HG02642 (cell line): Measurements from ENCODE around the gene ADARB2.

Experiments used
- ATAC-seq: cut with Tn5 transposase; IDR thresholded peaks from one replicate; pipeline ENCODE4 v1.9.1; 2021; ENCODE audit warnings: mild to moderate bottlenecking; ENCODE audit not compliant: unreplicated experiment, poor library complexity

The ADARB2 gene

GRCh38 chr10:1736144-1736971, 967 bp downstream of the ADARB2 start:
- peak; percentile 1 for ATAC-seq

DNA sequence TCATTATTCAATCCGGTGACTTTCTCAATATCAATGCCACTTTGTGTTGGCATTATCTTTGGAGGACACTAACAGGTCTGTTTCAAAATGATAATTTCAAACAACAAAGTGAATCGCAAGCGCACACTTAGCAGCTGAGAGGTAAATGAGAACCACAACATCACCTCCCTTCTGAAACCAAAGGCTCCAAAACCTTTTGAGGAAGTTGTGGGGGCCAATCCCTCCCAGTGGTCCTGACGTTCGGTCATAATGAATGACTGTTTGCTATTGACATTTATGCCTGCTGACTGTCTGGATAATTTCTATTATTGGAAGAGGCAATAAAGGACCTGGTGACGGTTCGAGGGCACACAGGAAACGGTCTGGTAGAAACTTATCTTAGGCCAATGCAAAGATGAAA, 1.8 kb downstream of the ADARB2 start:
- no peak for ATAC-seq

DNA sequence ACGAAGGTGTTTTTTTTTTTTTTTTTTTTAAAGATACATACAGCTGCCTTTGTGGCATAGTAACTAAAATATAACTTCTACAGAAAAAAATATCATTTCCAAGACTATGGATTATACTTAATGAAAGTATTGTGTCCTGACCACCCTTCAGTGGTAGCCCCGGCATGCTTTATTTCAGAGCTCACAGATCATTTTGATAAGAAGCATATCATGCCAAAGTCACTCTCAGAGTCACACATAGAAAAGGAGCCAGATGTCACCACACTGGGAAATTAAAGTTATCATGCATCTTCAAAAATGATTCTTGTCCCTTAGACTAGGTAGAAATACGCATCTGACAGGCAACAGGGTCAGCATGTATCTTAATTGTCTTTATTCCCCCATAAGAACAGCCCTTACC, 3.0 kb downstream of the ADARB2 start:
- ATAC-seq = no peak

DNA sequence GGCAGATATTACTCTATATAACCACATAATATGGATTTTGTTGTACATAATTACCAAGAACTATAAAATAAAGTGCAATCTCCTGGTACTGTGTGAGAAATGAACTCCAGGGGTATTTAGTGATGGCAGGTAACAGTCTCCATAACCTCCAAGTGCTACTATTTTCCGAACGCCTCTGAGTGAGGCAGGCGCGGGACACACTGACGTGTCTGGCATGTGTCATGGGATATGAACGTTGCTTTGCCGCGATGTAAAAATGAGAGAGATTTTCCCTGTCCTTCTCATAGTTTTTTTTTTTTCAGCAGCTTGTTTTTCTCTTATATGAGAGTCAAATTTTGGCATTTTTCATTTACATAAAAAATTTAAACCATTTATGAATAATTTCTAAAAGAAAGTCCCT, 3.6 kb downstream of the ADARB2 start:
- no peak for ATAC-seq

DNA sequence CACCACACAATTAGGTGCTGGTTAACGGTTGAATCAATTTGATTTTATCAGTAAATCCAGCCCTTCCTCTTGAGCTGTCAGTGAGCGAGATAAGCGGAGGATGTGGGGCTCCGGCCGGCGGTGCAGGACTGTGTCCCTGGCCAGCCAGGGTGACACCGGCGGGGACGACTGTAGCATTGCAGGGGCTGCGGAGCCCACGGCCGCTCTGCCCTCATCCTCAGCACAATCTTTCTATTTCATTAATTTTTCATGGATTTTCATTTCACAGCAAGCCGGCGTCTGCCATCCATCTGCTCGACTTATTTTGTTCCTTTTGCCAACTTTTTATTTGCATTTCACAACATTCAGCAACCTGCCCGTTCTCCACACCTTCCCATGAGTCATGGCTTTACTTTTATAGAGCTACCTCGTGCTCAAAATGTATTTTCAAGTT, 4.7 kb downstream of the ADARB2 start:
- no peak for ATAC-seq

GRCh38 chr10:1731592-1731991, 5.7 kb downstream of the ADARB2 start:
- no peak for ATAC-seq

- ATAC-seq = no peak
Measured at GRCh38 chr10:1729751-1730150, 7.6 kb downstream of the ADARB2 start.

- no peak for ATAC-seq
Measured at GRCh38 chr10:1726861-1727260, 10.5 kb downstream of the ADARB2 start.

GRCh38 chr10:1724921-1725488, 12.3 kb downstream of the ADARB2 start:
- no peak for ATAC-seq

DNA sequence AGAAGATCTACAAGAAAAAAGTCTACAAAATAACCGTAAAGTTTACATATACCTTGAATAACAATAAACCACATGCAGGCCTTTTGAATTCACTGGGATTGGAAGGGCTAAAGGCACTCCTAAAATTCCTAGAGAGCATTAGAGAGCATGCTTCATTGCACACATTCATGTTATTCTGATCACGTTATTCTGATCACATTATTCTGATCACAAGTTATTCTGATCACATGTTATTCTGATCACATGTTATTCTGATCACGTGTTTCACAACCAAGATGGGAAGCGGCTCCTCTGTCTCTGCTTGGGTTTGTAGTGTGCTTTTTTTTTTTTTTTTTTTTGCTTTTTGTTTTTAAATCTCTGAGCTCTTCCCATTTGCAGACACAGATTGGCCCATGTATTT, 20.5 kb downstream of the ADARB2 start:
- no peak for ATAC-seq

DNA sequence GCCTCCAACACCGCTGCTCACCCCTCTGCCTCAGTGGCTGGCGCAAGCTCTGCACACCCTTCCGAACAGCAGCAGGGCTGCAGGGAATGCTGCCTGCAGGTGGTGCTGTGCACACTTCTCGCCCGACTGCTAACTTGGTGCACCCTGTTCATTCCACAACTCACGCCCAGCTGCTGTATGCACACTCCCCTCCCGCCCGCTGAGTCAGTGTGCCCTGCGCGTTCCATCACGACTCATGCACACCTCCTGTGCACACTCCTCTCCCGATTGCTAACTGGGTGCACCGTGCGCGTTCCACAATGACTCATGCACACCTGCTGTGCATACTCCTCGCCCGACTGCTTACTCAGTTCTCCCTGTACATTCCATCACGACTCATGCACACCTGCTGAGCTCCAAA, 21.5 kb downstream of the ADARB2 start:
- no peak for ATAC-seq

- ATAC-seq = no peak
Measured at GRCh38 chr10:1712944-1713671, 24.2 kb downstream of the ADARB2 start.

DNA sequence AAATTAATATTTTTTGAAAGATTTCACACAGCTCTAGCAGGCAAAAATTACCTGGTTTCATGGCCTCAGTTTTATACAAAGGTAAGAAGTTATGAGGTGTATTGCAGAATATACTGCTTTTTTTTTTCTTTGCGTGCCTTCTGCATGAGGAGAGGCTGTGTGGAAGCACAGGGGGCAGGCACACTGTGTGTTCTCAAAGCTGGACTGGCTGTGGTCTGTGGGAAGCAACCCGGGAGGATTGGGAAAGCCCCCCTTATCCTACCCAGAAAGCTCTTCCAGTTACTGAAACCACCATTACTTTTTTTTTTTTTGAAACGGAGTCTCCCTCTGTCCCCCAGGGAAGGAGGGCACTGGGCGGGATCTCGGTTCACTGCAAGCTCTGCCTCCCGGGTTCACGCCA, 25.0 kb downstream of the ADARB2 start:
- no peak for ATAC-seq

DNA sequence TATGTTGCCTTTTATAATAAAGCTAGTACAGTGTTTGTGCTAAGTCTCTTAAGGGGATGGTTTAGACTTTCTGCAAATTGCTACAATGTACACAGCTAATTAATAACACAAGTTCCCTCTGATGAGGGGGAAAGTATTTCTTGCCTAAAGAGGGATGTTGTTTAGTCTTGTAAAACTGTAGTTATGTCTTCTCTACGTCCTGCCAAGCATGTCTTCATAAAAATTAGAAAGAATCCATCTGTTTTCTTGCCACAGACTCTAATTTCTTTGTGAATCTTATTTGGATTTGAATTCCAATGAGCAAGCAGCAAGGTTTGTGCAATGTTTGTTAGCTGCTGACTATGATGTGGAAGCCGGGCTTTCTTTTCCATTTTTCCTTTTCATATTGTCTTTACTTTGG, 28.2 kb downstream of the ADARB2 start:
- ATAC-seq = no peak

GRCh38 chr10:1708746-1709145, 28.6 kb downstream of the ADARB2 start:
- no peak for ATAC-seq

DNA sequence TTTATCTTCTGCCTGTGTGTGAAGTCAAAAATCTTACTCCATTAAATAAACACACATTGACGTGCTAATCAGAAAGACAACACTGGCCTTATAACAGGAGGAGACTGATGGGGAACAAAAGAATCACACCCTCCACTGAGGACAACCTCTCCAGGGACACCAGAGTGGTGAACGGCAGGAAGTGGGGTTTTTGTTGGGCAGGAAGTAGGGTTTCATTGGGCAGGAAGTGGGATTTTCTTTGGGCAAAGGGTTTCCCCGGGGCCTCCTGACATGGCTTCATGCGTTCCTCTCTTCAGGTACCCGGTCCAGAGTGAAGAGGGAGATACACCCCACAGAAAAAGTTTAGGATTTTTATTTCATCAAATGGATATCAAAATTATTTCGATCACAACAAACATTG, 30.6 kb downstream of the ADARB2 start:
- ATAC-seq = no peak

DNA sequence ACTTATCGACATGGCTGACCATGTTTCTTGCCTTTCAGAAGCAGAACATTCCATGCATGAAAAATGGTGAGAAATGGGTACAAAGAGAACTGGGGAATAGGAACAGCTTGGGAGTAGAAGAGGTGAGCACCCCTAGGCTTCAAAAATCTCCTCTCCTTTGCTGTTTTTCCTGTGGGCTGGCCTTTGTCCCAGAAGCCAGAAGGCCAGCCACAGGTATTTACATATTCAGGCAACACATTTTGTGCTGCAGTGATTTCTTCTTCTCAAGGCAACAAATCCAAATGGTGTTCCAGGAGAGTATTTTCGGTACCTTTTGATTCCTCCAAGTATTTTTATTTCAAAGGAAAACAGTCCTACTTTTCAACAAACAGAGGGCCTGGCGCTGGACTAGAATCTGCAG, 31.1 kb downstream of the ADARB2 start:
- no peak for ATAC-seq

DNA sequence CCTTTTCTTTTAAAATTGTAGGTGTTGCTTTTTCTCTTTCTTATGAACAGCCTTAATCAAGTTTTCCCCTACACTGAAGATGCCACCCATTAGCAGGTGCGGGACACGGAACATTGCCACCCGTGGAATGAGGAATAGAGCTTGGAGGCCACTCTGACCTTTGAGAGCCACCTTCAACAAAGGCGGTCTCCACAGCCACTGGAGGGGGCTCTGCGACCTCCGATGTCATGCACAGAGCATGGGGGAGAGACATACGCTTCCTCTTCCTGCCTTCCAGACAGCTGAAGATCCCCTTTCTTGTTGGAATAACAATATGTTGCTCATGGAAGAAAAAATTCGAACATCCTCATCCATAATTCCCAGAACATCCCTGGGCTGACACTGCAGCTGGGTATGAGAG, 39.1 kb downstream of the ADARB2 start:
- ATAC-seq = no peak

- no peak for ATAC-seq
Measured at GRCh38 chr10:1696106-1696505, 41.2 kb downstream of the ADARB2 start.

- ATAC-seq = no peak
Measured at GRCh38 chr10:1690086-1690485, 47.2 kb downstream of the ADARB2 start.

DNA sequence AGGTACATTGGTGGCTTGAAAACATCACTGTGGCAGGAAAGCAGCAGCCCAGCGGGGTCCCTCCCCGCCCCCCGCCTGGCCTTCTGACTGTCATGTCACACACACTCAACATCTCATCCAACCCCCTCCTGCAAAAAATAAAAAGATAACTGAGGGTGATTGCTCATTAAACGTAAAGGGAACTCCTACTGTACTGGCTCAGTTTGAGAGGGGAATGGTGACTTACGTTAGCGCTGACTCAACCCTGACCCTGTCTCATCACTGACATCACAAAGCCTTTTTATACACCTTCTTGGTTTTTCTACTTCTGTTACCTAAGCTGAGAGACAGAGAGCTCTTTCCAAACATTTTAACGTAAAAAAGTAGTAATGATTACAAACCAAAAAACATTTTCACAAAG, 48.8 kb downstream of the ADARB2 start:
- no peak for ATAC-seq
